ENCODE results near the gene FAM131A. TPM values are rescaled to one million over a fixed set of nuclear protein-coding genes. Genes with fewer than 3 reads are reported as not detected.

The FAM131A gene
- total and polyA plus RNA-seq, 9 of the 15 experiments (the other 6 are each of a cell fraction or from before 2014, with no cell fraction given) = 0.48 to 11.1 (median 4.3) TPM

GRCh38 chr3:184333190-184333589, 4.2 kb upstream of the FAM131A start (continued):
- TF ChIP-seq BRCA1 (IDR thresholded peaks at IDR 0.05) = no peak
- TF ChIP-seq BRCA1 (CRISPR knock-in tag; IDR thresholded peaks at IDR 0.05) = no peak
- peak; percentile 69; the same call in 1 of the 2 replicates for TF ChIP-seq ARID1B (IDR thresholded peaks at IDR 0.05)
- TF ChIP-seq DNMT1 (IDR thresholded peaks at IDR 0.05) = no peak
- TF ChIP-seq BRD4 (IDR thresholded peaks at IDR 0.05) = no peak
- TF ChIP-seq DPF2 (IDR thresholded peaks at IDR 0.05) = peak; percentile 54; the same call in 1 of the 2 replicates
- TF ChIP-seq CTBP1 (IDR thresholded peaks at IDR 0.05; ENCODE audit: borderline replicate concordance) = peak; percentile 45; the same call in 1 of the 2 replicates
- TF ChIP-seq ZBTB17 (CRISPR knock-in tag; IDR thresholded peaks at IDR 0.05) = no peak
- TF ChIP-seq EZH2 (IDR thresholded peaks at IDR 0.05; ENCODE audit: borderline replicate concordance, low read depth, low read length) = no peak
- TF ChIP-seq RBM15 (IDR thresholded peaks at IDR 0.05; ENCODE audit: insufficient read depth, low read length) = no peak

- no TSS peak for BruUV-seq (replicated peaks)
- Histone ChIP-seq H3K4me1 (replicated peaks in 1 of 2; ENCODE audit: control insufficient read depth in 2 of 2, insufficient read depth in 2 of 2, low read length in 2 of 2) (peaks cover 51 to 54% of the 10 kb centered on the region in 2 experiments), H3K9me3 (replicated peaks; ENCODE audit: control insufficient read depth, insufficient read depth, low read depth, low read length) (no peaks in the 10 kb centered on the region), H2AFZ (ENCODE audit: low read depth, low read length) (no peak overlapping the region), H3K9me1 (ENCODE audit: control insufficient read depth, insufficient read depth, low read length) (peaks cover 11% of the 10 kb centered on the region), H4K20me1 (replicated peaks; ENCODE audit: control insufficient read depth, insufficient read depth, low read length) (peaks cover 24% of the 10 kb centered on the region), H3K27me3 (ENCODE audit: control insufficient read depth in 2 of 2, insufficient read depth in 2 of 2, low read length in 2 of 2) (no peaks in the 10 kb centered on the region), H3K79me2 (ENCODE audit: control insufficient read depth, insufficient read depth, low read length) (peaks cover 18% of the 10 kb centered on the region), H3K27ac (ENCODE audit: extremely low read depth, low read depth, low read length) (peak overlapping the region; percentile 83; the same call in 2 of the 3 replicates), H3K36me3 (ENCODE audit: control insufficient read depth, insufficient read depth, low read length) (peaks cover 68% of the 10 kb centered on the region), H3K4me3 (no peak overlapping the region), H3K4me2 (ENCODE audit: insufficient read depth, low read length) (no peak overlapping the region), H3K9ac (ENCODE audit: insufficient read depth in 1 of 2, low read depth in 2 of 2, low read length in 2 of 2) (peak overlapping the region in 1 of 2 experiments; percentile 23; a peak in 1 of 4 replicates)
- ChIA-PET POLR2A (interaction anchor here (0.6 to 1.4 kb wide), 5 partner anchors 9 to 159 kb away, joined by 3 to 6 read pairs (median 4); no protein-coding TSS in a partner anchor), CTCF (ENCODE audit: low intra/inter-chr PET ratio) (no interaction called here)
- in situ Hi-C loops (cut with MboI) = no loop called here
- FAIRE-seq = no peak
- intact Hi-C loops (cut with micrococcal nuclease) = no loop called here
- DNase-seq (ENCODE audit: extremely low read depth in 1 of 4, low spot score in 3 of 4) = no peak
- ATAC-seq = no peak
- TF ChIP-seq CREM (IDR thresholded peaks at IDR 0.05; ENCODE audit: low read depth) (no peak), CEBPB (tag; IDR thresholded peaks at IDR 0.05) (no peak), ZNF586 (CRISPR knock-in tag; conservative IDR thresholded peaks at IDR 0.05) (no peak), HNRNPK (IDR thresholded peaks at IDR 0.05; ENCODE audit: low read depth, low read length, poor library complexity, severe bottlenecking) (no peak), MEIS2 (IDR thresholded peaks at IDR 0.05; ENCODE audit: partially characterized antibody) (no peak), ZNF57 (CRISPR knock-in tag; IDR thresholded peaks at IDR 0.05) (no peak), POLR2A (conservative IDR thresholded peaks at IDR 0.05) (0 out of 2 replicates have a peak, but pooled peaks have one; percentile 19)
- 75% methylated on average over 3 of the region's 3 CpGs for WGBS (ENCODE audit: insufficient coverage, low coverage, missing lambda C conversion rate)
Observed at GRCh38 chr3:184333700-184334099, 3.7 kb upstream of the FAM131A start.
